GM18858 (cell line): ENCODE measurements around the gene OR5D14.

Experiments used
- ATAC-seq: cut with Tn5 transposase; IDR thresholded peaks from one replicate; pipeline ENCODE4 v1.9.1; 2021; ENCODE audit not compliant: unreplicated experiment

OR5D14 gene

DNA sequence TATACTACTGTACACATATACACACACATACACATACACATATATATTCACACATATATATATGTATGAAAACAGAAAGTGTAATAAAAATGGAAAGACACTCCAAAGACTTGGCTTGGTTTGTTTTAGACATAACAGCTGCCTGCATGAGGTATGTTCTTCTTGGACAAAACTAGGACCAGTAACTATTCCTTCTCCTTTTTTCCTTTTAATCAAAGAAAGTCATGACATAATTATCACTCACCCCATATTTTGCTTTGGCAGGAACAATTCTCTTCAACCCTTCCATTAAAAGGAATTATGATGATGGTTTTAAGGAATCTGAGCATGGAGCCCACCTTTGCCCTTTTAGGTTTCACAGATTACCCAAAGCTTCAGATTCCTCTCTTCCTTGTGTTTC lies at the start of gene OR5D14:
Gene OR5D14, plus strand, starts transcription at position 301 of the 400 bp plus-strand sequence. Its CDS starts 0 bp downstream, at position 301.
- ATAC-seq, result no peak

DNA sequence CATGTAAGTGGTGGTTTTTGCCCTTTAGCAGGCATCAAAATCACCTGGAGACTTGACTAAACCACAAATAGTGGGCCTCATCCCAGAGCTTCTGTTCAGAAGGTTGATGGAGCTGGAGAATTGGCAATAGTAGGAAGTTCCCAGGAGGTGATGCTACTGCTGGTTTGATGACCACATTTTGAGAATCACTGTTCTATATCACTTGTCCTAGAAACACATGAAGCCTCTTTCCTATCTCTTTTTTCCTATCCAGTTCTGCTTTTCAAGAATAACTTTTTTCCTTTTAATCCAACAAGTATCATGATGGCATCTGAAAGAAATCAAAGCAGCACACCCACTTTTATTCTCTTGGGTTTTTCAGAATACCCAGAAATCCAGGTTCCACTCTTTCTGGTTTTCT lies 22.2 kb upstream of the OR5D14 start, which contains the start of gene OR5D13:
Gene OR5D13, plus strand, starts transcription at position 301 of the 400 bp plus-strand sequence. Its CDS starts 0 bp downstream, at position 301.
- ATAC-seq, result no peak

DNA sequence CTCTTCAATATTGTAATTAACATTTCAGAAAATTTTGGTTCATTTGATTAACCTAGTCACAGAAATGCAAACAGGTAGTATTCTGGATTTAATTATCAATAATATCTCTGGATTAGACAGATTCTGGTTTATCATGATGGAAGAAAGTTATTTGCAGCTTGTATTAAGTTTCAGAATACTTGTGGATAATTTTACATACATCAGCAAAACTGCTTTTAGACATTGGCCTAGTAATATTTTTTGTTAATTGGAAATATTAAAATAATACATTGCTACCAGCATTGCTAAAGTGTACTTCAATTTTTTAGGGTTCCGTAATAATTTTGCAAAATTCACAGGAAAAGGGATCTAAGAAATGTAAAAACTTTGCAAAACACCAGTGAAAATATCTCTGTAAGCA lies 3.8 kb upstream of the OR5D14 start:
- no peak for ATAC-seq

DNA sequence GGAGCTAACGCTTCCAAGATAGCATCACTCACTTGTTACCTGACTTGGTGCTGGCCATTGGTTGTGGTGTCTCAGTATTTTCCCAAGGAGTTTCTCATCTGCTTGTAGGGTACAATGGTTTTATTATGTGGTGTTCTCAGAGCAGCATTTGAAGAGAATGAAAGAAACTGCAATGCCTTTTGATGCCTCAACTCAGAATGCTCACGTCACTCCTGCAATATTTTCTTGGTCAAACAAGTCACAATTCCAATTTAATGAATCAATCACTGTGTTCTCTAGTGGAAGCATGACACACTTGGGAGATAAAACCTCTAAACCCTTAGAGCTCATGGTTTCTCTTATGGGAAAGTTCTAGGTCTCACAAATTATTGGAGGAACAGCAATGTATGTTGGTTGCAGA lies 2.0 kb upstream of the OR5D14 start:
- no peak for ATAC-seq

DNA sequence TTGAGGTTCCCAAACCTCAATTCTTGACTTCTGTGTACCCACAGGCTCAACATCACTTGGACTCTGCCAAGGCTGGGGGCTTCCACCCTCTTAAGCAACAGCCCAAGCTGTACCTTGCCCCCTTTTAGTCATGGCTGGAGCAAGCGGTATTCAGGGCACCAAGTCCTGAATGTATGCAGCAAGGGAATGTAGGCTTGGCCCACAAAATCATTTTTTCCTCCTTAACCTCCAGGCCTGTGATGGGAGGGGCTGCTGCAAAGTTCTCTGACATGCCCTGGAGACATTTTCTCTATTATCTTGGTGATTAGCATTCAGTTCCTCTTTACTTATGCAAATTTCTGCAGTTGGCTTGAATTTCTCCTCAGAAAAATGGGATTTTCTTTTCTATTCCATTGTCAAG lies 10.9 kb downstream of the OR5D14 start:
- no peak for ATAC-seq

DNA sequence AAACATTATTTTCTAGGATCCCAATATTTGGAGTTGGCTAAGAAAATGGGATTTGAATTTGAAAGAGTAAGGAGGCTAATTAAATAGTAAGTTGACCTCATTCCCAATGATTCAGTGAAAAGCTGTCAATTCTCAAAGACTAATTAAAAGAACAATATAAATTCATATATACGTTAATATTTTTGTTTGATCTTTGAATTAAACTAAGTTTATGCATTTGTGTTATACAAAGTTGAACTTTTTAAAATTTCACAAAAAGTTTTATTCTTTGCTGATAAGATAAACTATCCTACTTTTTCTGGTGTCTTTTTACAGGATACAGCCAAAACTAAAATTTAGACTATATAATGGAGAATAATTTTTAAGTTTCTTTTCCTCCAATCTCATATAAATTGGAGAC lies 15.7 kb downstream of the OR5D14 start, which contains the start of gene OR5L1:
Gene OR5L1, plus strand, starts transcription at position 301 of the 400 bp plus-strand sequence. CDS start 100 bp downstream, outside the sequence.
- no peak for ATAC-seq

DNA sequence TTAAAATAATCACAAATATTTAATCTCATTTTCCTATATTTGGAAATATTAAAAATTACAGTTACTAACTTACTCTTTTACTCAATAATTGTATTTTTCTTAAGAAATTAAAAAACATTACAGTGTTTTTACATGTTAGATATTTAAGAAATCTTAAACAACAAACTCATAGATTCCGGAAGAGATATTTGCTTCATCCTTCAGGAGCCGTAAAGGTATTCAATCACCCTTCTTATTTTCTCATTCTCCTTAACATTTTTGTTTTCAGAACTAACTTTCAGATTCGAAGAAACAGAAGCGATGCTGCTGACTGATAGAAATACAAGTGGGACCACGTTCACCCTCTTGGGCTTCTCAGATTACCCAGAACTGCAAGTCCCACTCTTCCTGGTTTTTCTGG lies 24.0 kb downstream of the OR5D14 start, which contains the start of gene OR5D18:
Gene OR5D18, plus strand, starts transcription at position 301 of the 400 bp plus-strand sequence. Its CDS starts 0 bp downstream, at position 301.
- ATAC-seq, result no peak

DNA sequence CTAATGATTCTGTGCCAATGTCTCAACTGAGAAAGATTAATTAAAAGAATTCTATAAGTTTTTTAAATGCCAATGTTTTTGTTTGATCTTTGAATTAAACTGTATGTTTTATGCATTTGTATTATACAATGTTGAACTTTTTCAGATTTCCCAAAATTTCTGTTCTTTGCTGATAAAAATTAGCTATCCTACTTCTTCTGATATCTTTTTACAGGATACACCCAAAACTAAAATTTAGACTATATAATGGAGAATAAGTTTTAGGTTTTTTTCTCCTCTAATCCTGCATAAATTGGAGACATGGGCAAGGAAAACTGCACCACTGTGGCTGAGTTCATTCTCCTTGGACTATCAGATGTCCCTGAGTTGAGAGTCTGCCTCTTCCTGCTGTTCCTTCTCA lies 31.6 kb downstream of the OR5D14 start, which contains the start of gene OR5L2:
Gene OR5L2, plus strand, starts transcription at position 301 of the 400 bp plus-strand sequence. Its CDS starts 0 bp downstream, at position 301.
- no peak for ATAC-seq

DNA sequence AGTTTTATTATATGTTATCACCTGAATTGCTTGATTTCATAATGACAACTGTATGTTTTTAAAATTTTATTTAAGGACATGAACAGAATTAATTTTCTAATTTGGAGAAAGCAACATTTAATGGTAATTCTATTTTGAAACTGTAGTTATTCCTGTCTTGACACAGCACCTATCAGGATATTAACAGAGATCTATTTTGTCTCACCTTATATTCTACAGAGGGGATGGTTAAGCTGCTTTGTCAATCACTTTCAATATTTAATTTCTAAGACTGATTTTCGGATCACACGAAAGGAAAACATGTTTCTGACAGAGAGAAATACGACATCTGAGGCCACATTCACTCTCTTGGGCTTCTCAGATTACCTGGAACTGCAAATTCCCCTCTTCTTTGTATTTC lies 43.1 kb downstream of the OR5D14 start, which contains the start of gene OR5D16:
Gene OR5D16, plus strand, starts transcription at position 301 of the 400 bp plus-strand sequence. Its CDS starts 0 bp downstream, at position 301.
- no peak for ATAC-seq
